Loucy (cell line): ENCODE measurements around the gene FAM240A.
"Not testable (repeated sequence)": the region's sequence is repeated elsewhere in the genome, so short reads cannot be mapped to it uniquely, and the experiment has no call there.

Source experiments
- H2AFZ ChIP-seq: fragments of 200-600 bp; sonication (generic); 2 replicates; pipeline ENCODE4 v1.6.0; 2016; ENCODE audit warnings: antibody characterized with exemption, mild to moderate bottlenecking, low read length, moderate library complexity
- H3F3A ChIP-seq: fragments of 200-600 bp; 2 replicates; pipeline ENCODE4 v1.6.0; 2016; ENCODE audit warnings: antibody characterized with exemption, low read depth, mild to moderate bottlenecking
- H3K27me3 ChIP-seq: fragments of 200-600 bp; sonication (generic); 2 replicates; pipeline ENCODE4 v1.6.1; 2014; ENCODE audit warnings: low read length, mild to moderate bottlenecking; ENCODE audit not compliant: insufficient read depth, poor library complexity, severe bottlenecking
- H3K36me3 ChIP-seq: fragments of 200-600 bp; sonication (generic); 2 replicates; pipeline ENCODE4 v1.6.1; 2016; ENCODE audit warnings: low read length; ENCODE audit not compliant: insufficient read depth
- H3K4me1 ChIP-seq: fragments of 200-600 bp; sonication (generic); 2 replicates; pipeline ENCODE4 v1.5.1; 2014; ENCODE audit warnings: low read length, mild to moderate bottlenecking; ENCODE audit not compliant: insufficient read depth, poor library complexity, severe bottlenecking
- H3K4me2 ChIP-seq: fragments of 200-600 bp; sonication (generic); 2 replicates; pipeline ENCODE4 v1.6.0; 2014; ENCODE audit warnings: antibody characterized with exemption, low read length, low read depth, mild to moderate bottlenecking; ENCODE audit not compliant: poor library complexity, severe bottlenecking
- H3K4me3 ChIP-seq: fragments of 200-600 bp; sonication (generic); 2 replicates; pipeline ENCODE4 v1.5.1; 2014; ENCODE audit warnings: low read length, mild to moderate bottlenecking, mixed read lengths; ENCODE audit not compliant: poor library complexity, severe bottlenecking
- H3K79me2 ChIP-seq: fragments of 200-600 bp; sonication (generic); 2 replicates; pipeline ENCODE4 v1.6.1; 2014; ENCODE audit warnings: low read length; ENCODE audit not compliant: insufficient read depth
- H3K9ac ChIP-seq: fragments of 200-600 bp; sonication (generic); 2 replicates; pipeline ENCODE4 v1.6.0; 2014; ENCODE audit warnings: mild to moderate bottlenecking, low read depth, low read length, moderate library complexity; ENCODE audit not compliant: poor library complexity, severe bottlenecking
- H3K9me2 ChIP-seq: fragments of 200-600 bp; sonication (generic); replicated peaks from 2 replicates; pipeline ENCODE4 v1.6.1; 2016; ENCODE audit warnings: low read depth, low read length, mixed read lengths
- H3K9me3 ChIP-seq: fragments of 200-600 bp; sonication (generic); 2 replicates; pipeline ENCODE4 v1.6.1; 2014; ENCODE audit warnings: mild to moderate bottlenecking, antibody characterized with exemption, low read length, low read depth; ENCODE audit not compliant: insufficient read depth
- H4K20me1 ChIP-seq: fragments of 200-600 bp; sonication (generic); 2 replicates; pipeline ENCODE4 v1.6.0; 2014; ENCODE audit warnings: antibody characterized with exemption, low read length, mild to moderate bottlenecking; ENCODE audit not compliant: insufficient read depth, poor library complexity, severe bottlenecking
- CTCF ChIP-seq: fragments of 200-600 bp; sonication (generic); conservative IDR thresholded peaks from 2 replicates; pipeline ENCODE4 v1.5.1; 2014; ENCODE audit warnings: mild to moderate bottlenecking, antibody characterized with exemption, low read length
- EZH2phosphoT487 ChIP-seq: fragments of 200-600 bp; IDR thresholded peaks from 2 replicates; pipeline ENCODE4 v1.6.1; 2018; ENCODE audit warnings: antibody characterized with exemption, mild to moderate bottlenecking, moderate library complexity, borderline replicate concordance

Gene FAM240A

DNA sequence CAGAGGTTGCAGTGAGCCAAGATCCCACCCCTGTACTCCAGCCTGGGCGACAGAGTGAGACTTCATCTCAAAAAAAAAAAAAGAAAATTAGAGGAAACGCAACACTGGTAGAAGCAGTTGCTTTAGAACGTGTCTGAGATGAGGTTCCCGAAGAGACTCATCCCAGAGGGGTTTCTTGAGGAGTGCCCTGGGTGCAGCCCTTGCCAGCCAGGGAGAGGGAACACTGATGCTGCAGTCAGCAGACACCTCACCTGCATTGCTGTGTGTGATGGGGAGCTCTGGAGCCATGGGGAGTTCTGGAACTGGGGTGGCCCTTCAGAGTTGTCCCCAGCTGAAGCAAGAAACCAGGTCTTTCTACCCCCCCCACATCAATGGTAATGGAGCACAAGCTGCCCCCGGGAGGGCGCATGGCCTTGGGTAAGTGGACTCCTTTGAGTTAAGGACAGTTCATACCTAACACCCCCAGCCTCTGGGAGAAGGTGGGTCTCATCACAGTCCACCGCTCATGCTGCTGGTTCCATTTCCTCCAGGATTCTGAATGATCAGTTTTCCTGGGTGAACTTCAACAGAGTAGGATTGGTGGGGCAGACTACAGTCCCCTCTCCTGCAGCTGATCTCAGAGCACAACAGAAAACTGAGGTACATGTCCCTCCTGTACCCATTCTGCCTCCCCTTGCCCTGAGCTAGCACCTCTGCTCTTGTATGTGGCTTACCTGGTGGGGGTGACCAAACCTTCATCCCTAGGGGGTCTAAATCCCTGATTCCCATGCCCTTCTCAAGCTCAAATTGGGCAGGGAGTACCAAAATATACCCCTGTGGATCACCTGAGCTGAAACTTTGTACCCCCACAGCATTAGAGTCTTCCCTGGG is 27.5 kb upstream of the FAM240A start:
- no peaks in the 10 kb centered on the region for H3F3A ChIP-seq
- H3K27me3 ChIP-seq, result no peaks in the 10 kb centered on the region
- H3K9me3 ChIP-seq, result no peaks in the 10 kb centered on the region
- H3K36me3 ChIP-seq, result no peaks in the 10 kb centered on the region
- H3K9me2 ChIP-seq, result no peaks in the 10 kb centered on the region
- no peak overlapping the region for H3K4me2 ChIP-seq
- TF ChIP-seq CTCF (no peak), EZH2phosphoT487 (no peak)
- H3K79me2 ChIP-seq, result no peaks in the 10 kb centered on the region
- H2AFZ ChIP-seq, result no peak overlapping the region
- no peaks in the 10 kb centered on the region for H4K20me1 ChIP-seq
- H3K4me1 ChIP-seq, result peaks cover 4% of the 10 kb centered on the region
- no peak overlapping the region for H3K4me3 ChIP-seq
- H3K9ac ChIP-seq, result no peak overlapping the region

GRCh38 chr3:46585799-46586693 is 26.3 kb upstream of the FAM240A start:
- Histone ChIP-seq H3K4me2 (no peak overlapping the region), H3K9ac (no peak overlapping the region)
- TF ChIP-seq CTCF (no peak), EZH2phosphoT487 (no peak)

DNA sequence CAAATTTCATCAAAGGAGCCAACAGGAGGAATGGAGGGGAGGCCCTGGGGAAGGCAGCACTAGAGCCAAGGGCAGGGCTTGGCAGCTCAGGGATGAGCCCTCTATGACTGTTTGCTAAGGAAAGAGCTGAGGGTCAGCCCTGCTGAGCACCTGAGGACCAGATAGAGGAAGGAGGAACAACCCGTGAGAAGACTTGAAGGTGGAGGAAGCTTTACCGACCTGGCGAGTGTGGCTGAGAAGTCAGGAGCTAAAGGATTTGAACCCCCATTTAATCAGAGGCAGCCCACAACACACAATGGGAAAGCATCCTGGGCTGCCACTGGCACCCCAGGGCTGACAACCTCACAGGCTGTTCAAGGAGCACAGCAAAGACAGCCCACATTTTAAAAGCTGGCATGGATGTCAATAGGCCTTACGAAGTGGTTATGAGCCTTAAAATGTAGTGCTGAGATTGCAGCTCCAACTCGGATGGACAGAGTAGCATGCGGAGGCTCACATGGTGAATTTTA is 25.5 kb upstream of the FAM240A start:
- Histone ChIP-seq H3K4me1 (peaks cover 4% of the 10 kb centered on the region), H3K4me3 (no peak overlapping the region), H3F3A (no peaks in the 10 kb centered on the region), H3K9me3 (no peaks in the 10 kb centered on the region), H3K9ac (no peak overlapping the region), H3K4me2 (no peak overlapping the region), H3K9me2 (no peaks in the 10 kb centered on the region), H3K27me3 (no peaks in the 10 kb centered on the region), H2AFZ (no peak overlapping the region), H3K79me2 (no peaks in the 10 kb centered on the region), H4K20me1 (no peaks in the 10 kb centered on the region), H3K36me3 (no peaks in the 10 kb centered on the region)
- no peak for TF ChIP-seq EZH2phosphoT487
- no peak for TF ChIP-seq CTCF

More at GRCh38 chr3:46585799-46586693, 26.3 kb upstream of the FAM240A start:
- Histone ChIP-seq H3K27me3 (no peaks in the 10 kb centered on the region), H3K36me3 (no peaks in the 10 kb centered on the region), H3K4me3 (no peak overlapping the region), H3K79me2 (no peaks in the 10 kb centered on the region), H3F3A (no peaks in the 10 kb centered on the region), H3K9me3 (no peaks in the 10 kb centered on the region), H4K20me1 (no peaks in the 10 kb centered on the region), H2AFZ (no peak overlapping the region), H3K4me1 (peaks cover 4% of the 10 kb centered on the region), H3K9me2 (no peaks in the 10 kb centered on the region)

DNA sequence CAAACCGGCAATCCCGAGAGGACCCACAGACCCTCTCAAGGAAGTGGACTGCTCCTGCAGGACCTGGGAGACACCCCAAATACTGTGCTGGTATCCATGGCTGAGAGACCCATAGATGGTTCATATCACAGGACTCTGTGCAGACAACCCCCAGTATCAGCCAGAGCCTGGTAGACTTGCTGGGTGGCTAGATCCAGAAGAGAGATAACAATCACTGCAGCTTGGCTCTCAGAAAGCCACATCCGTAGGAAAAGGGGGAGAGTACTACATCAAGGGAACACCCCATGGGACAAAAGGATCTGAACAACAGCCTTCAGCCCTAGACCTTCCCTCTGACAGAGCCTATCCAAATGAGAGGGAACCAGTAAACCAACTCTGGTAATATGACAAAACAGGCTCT is 25.1 kb upstream of the FAM240A start:
- not testable (repeated sequence) for H3K36me3 ChIP-seq, H3F3A ChIP-seq, H3K4me1 ChIP-seq, H3K9ac ChIP-seq, H3K79me2 ChIP-seq, H3K27me3 ChIP-seq, H3K9me2 ChIP-seq, H3K9me3 ChIP-seq, H3K4me3 ChIP-seq, H4K20me1 ChIP-seq, H3K4me2 ChIP-seq, H2AFZ ChIP-seq
